Osteoblast (primary cell): ENCODE data around the gene RAB3A. TPM values are rescaled to one million over a fixed set of nuclear protein-coding genes. Genes with fewer than 3 reads are reported as not detected.

Experiments
- DNase-seq: peaks from one replicate; pipeline ENCODE4 v3.0.0; 2011; ENCODE audit warnings: low spot score, mixed read lengths; ENCODE audit not compliant: insufficient read length; ENCODE audit errors: missing footprints
- H2AFZ ChIP-seq: 2 replicates; pipeline ENCODE4 v1.6.0; 2011; ENCODE audit warnings: mild to moderate bottlenecking, low read length
- H3K27ac ChIP-seq: 2 replicates; pipeline ENCODE4 v1.5.1; 2011; ENCODE audit warnings: mild to moderate bottlenecking, low read depth, low read length, moderate library complexity
- H3K27me3 ChIP-seq: 2 replicates; pipeline ENCODE4 v1.6.0; 2012; ENCODE audit warnings: mild to moderate bottlenecking, control low read depth, inconsistent platforms, low read length, moderate library complexity; ENCODE audit not compliant: insufficient read depth
- H3K36me3 ChIP-seq: 2 replicates; pipeline ENCODE4 v1.5.1; 2011; ENCODE audit warnings: mild to moderate bottlenecking, low read length, control low read depth, moderate library complexity; ENCODE audit not compliant: insufficient read depth
- H3K4me1 ChIP-seq: 2 replicates; pipeline ENCODE4 v1.5.1; 2011; ENCODE audit warnings: mild to moderate bottlenecking, low read length, control low read depth, moderate library complexity; ENCODE audit not compliant: insufficient read depth
- H3K4me2 ChIP-seq: 2 replicates; pipeline ENCODE4 v1.6.0; 2011; ENCODE audit warnings: mild to moderate bottlenecking, low read length; ENCODE audit not compliant: insufficient read depth
- H3K4me3 ChIP-seq: fragments of 200-600 bp; sonication (generic); 3 replicates; pipeline ENCODE4 v1.5.1; 2012; ENCODE audit warnings: mild to moderate bottlenecking, low read length, inconsistent platforms; ENCODE audit not compliant: insufficient read depth
- H3K79me2 ChIP-seq: 2 replicates; pipeline ENCODE4 v1.6.0; 2012; ENCODE audit warnings: mild to moderate bottlenecking, low read length, control low read depth, inconsistent platforms; ENCODE audit not compliant: insufficient read depth
- H3K9me3 ChIP-seq: 2 replicates; pipeline ENCODE4 v1.5.1; 2011; ENCODE audit warnings: low read depth, low read length, control low read depth
- H4K20me1 ChIP-seq: 2 replicates; pipeline ENCODE4 v1.6.0; 2012; ENCODE audit warnings: mild to moderate bottlenecking, low read length, control low read depth; ENCODE audit not compliant: insufficient read depth
- CTCF ChIP-seq: IDR thresholded peaks from 2 replicates; pipeline ENCODE4 v1.5.1; 2011; ENCODE audit warnings: mild to moderate bottlenecking, low read depth, low read length, moderate library complexity; ENCODE audit errors: extremely low read depth
- total RNA-seq: library from RNA; depleted of rRNA; stranded (reverse); fragments of >200 nt; gene quantifications from 2 replicates; pipeline ENCODE4 v1.2.3, GENCODE V29; 2012

Gene RAB3A
- total RNA-seq, 1 donor = 0.72 TPM

GRCh38 chr19:18194554-18195238 is 9.1 kb downstream of the RAB3A start:
- Histone ChIP-seq H3K79me2 (peaks cover 3% of the 10 kb centered on the region), H3K4me1 (peaks cover 19% of the 10 kb centered on the region), H3K27ac (peak overlapping the region; percentile 70), H2AFZ (no peak overlapping the region), H3K36me3 (peaks cover 15% of the 10 kb centered on the region), H3K9me3 (no peaks in the 10 kb centered on the region), H3K27me3 (no peaks in the 10 kb centered on the region), H4K20me1 (no peaks in the 10 kb centered on the region), H3K4me2 (peak overlapping the region; percentile 96), H3K4me3 (peak overlapping the region; percentile 82)
- TF ChIP-seq CTCF = no peak
- DNase-seq = peak; percentile 68

- peaks cover 19% of the 10 kb centered on the region for H3K4me1 ChIP-seq
- DNase-seq = no peak
- H3K4me3 ChIP-seq = peak overlapping the region; percentile 82
- peaks cover 3% of the 10 kb centered on the region for H3K79me2 ChIP-seq
- peaks cover 15% of the 10 kb centered on the region for H3K36me3 ChIP-seq
- no peaks in the 10 kb centered on the region for H4K20me1 ChIP-seq
- peak overlapping the region; percentile 70 for H3K27ac ChIP-seq
- TF ChIP-seq CTCF = no peak
- H3K27me3 ChIP-seq = no peaks in the 10 kb centered on the region
- H3K4me2 ChIP-seq = peak overlapping the region; percentile 96
- H2AFZ ChIP-seq = no peak overlapping the region
- no peaks in the 10 kb centered on the region for H3K9me3 ChIP-seq
Observed at GRCh38 chr19:18194181-18194530, 9.7 kb downstream of the RAB3A start.

- Histone ChIP-seq H2AFZ (peak overlapping the region; percentile 23), H3K9me3 (no peaks in the 10 kb centered on the region), H3K79me2 (peaks cover 3% of the 10 kb centered on the region), H3K4me2 (peak overlapping the region; percentile 96), H3K4me1 (peaks cover 19% of the 10 kb centered on the region), H4K20me1 (no peaks in the 10 kb centered on the region), H3K27me3 (no peaks in the 10 kb centered on the region), H3K27ac (peak overlapping the region; percentile 70), H3K36me3 (peaks cover 15% of the 10 kb centered on the region), H3K4me3 (peak overlapping the region; percentile 82)
- DNase-seq = peak; percentile 72
- TF ChIP-seq CTCF = no peak
Observed at GRCh38 chr19:18193388-18194180, 10.3 kb downstream of the RAB3A start.

- Histone ChIP-seq H3K4me3 (peak within 1 kb of the TSS; percentile 90), H3K9me3 (no peaks in the 10 kb centered on the region), H2AFZ (peak within 1 kb of the TSS; percentile 91), H3K27me3 (no peaks in the 10 kb centered on the region), H3K79me2 (peaks cover 3% of the 10 kb centered on the region), H4K20me1 (no peaks in the 10 kb centered on the region), H3K4me1 (peaks cover 19% of the 10 kb centered on the region), H3K4me2 (peak within 1 kb of the TSS; percentile 100), H3K27ac (peak within 1 kb of the TSS; percentile 95), H3K36me3 (peaks cover 9% of the 10 kb centered on the region)
- TF ChIP-seq CTCF = no peak
- peak; percentile 98 for DNase-seq
Observed at GRCh38 chr19:18192673-18193387, 11.0 kb downstream of the RAB3A start, which contains the start of gene MPV17L2. Gene MPV17L2, plus strand, starts transcription at chr19:18193218. Its CDS starts 64 bp downstream, at chr19:18193282.
